SU-DHL-6 (cell line): ENCODE data around the gene KRTAP10-11.

Experiments used
- H2AFZ ChIP-seq: fragments of 200-600 bp; sonication (generic); 2 replicates; pipeline ENCODE4 v1.6.1; 2014; ENCODE audit warnings: low read depth, mild to moderate bottlenecking, moderate library complexity, mixed read lengths, antibody characterized with exemption, low read length; ENCODE audit not compliant: severe bottlenecking
- H3F3A ChIP-seq: fragments of 200-600 bp; shearing (Covaris generic); 2 replicates; pipeline ENCODE4 v1.6.0; 2016; ENCODE audit warnings: antibody characterized with exemption, mild to moderate bottlenecking; ENCODE audit not compliant: insufficient read depth
- H3K27ac ChIP-seq: fragments of 200-600 bp; sonication (generic); 2 replicates; pipeline ENCODE4 v1.5.1; 2016; ENCODE audit warnings: low read depth, mild to moderate bottlenecking, low read length, moderate library complexity, mixed read lengths
- H3K27me3 ChIP-seq: fragments of 200-600 bp; sonication (generic), shearing (Covaris generic); 2 replicates; pipeline ENCODE4 v1.6.0; 2014; ENCODE audit warnings: mild to moderate bottlenecking, low read length
- H3K36me3 ChIP-seq: fragments of 200-600 bp; sonication (generic); 2 replicates; pipeline ENCODE4 v1.6.1; 2014; ENCODE audit warnings: mild to moderate bottlenecking, low read length, mixed read lengths
- H3K4me2 ChIP-seq: fragments of 300-600, 200-600 bp; shearing (Covaris generic), sonication (generic); 2 replicates; pipeline ENCODE4 v1.6.0; 2014; ENCODE audit warnings: low read length, low read depth, mild to moderate bottlenecking; ENCODE audit not compliant: poor library complexity, severe bottlenecking
- H3K4me3 ChIP-seq: fragments of 200-600 bp; sonication (generic); 2 replicates; pipeline ENCODE4 v1.5.1; 2014; ENCODE audit warnings: antibody characterized with exemption, low read length, mild to moderate bottlenecking, mixed read lengths; ENCODE audit not compliant: insufficient read depth, poor library complexity, severe bottlenecking
- H3K79me2 ChIP-seq: fragments of 200-600 bp; sonication (generic); 2 replicates; pipeline ENCODE4 v1.6.1; 2014; ENCODE audit warnings: mild to moderate bottlenecking, low read length, moderate library complexity; ENCODE audit not compliant: insufficient read depth
- H3K9ac ChIP-seq: fragments of 200-600 bp; sonication (generic); 2 replicates; pipeline ENCODE4 v1.7.0; 2014; ENCODE audit warnings: mild to moderate bottlenecking, low read length
- H3K9me2 ChIP-seq: fragments of 200-600 bp; sonication (generic); replicated peaks from 2 replicates; pipeline ENCODE4 v1.6.1; 2014; ENCODE audit warnings: low read length; ENCODE audit not compliant: insufficient read depth
- H3K9me3 ChIP-seq: fragments of 200-600 bp; sonication (generic); 2 replicates; pipeline ENCODE4 v1.6.1; 2014; ENCODE audit warnings: low read length, mixed read lengths; ENCODE audit not compliant: insufficient read depth
- H4K20me1 ChIP-seq: fragments of 200-600 bp; sonication (generic); 2 replicates; pipeline ENCODE4 v1.6.1; 2014; ENCODE audit warnings: low read depth, mild to moderate bottlenecking, antibody characterized with exemption, low read length, moderate library complexity, mixed read lengths
- CTCF ChIP-seq: fragments of 200-600 bp; sonication (generic); IDR thresholded peaks from one replicate; pipeline ENCODE4 v1.5.1; 2017; ENCODE audit warnings: antibody characterized with exemption, mild to moderate bottlenecking, low read length, moderate library complexity; ENCODE audit not compliant: insufficient read depth, poor library complexity, severe bottlenecking
- EZH2phosphoT487 ChIP-seq: fragments of 200-600 bp; sonication (generic), shearing (Covaris generic); conservative IDR thresholded peaks from 2 replicates; pipeline ENCODE4 v1.6.1; 2018; ENCODE audit warnings: mild to moderate bottlenecking, antibody characterized with exemption, low read length, moderate library complexity, mixed read lengths

KRTAP10-11 gene

GRCh38 chr21:44648557-44649311, 2.5 kb downstream of the KRTAP10-11 start:
- Histone ChIP-seq H3K9me3 (peaks cover 11% of the 10 kb centered on the region; the same call in 1 of the 2 replicates), H3K4me3 (no peak overlapping the region), H3F3A (no peaks in the 10 kb centered on the region), H3K79me2 (no peaks in the 10 kb centered on the region), H2AFZ (no peak overlapping the region), H3K4me2 (no peak overlapping the region), H3K9me2 (no peaks in the 10 kb centered on the region), H3K36me3 (no peaks in the 10 kb centered on the region), H3K27me3 (no peaks in the 10 kb centered on the region), H3K9ac (no peak overlapping the region), H3K27ac (no peak overlapping the region), H4K20me1 (no peaks in the 10 kb centered on the region)
- TF ChIP-seq CTCF (no peak), EZH2phosphoT487 (no peak)

- Histone ChIP-seq H3K27ac (no peak overlapping the region), H3F3A (no peaks in the 10 kb centered on the region), H3K4me2 (no peak overlapping the region), H3K36me3 (no peaks in the 10 kb centered on the region), H3K9ac (no peak overlapping the region), H2AFZ (no peak overlapping the region), H3K27me3 (no peaks in the 10 kb centered on the region), H3K9me2 (no peaks in the 10 kb centered on the region), H4K20me1 (no peaks in the 10 kb centered on the region), H3K4me3 (no peak overlapping the region), H3K79me2 (no peaks in the 10 kb centered on the region), H3K9me3 (peaks cover 5% of the 10 kb centered on the region; the same call in 1 of the 2 replicates)
- no peak for TF ChIP-seq CTCF
- TF ChIP-seq EZH2phosphoT487: no peak
These were observed 3.4 kb downstream of the KRTAP10-11 start for GRCh38 chr21:44649521-44650100.

- Histone ChIP-seq H3F3A (no peaks in the 10 kb centered on the region), H3K36me3 (no peaks in the 10 kb centered on the region), H3K27me3 (no peaks in the 10 kb centered on the region), H3K79me2 (no peaks in the 10 kb centered on the region), H3K4me2 (no peak overlapping the region), H3K27ac (no peak overlapping the region), H2AFZ (no peak overlapping the region), H3K4me3 (no peak overlapping the region), H4K20me1 (no peaks in the 10 kb centered on the region), H3K9me3 (no peaks in the 10 kb centered on the region), H3K9me2 (no peaks in the 10 kb centered on the region), H3K9ac (no peak overlapping the region)
- no peak for TF ChIP-seq EZH2phosphoT487
- no peak for TF ChIP-seq CTCF
These were observed 4.2 kb downstream of the KRTAP10-11 start for GRCh38 chr21:44650265-44650972.
